ENCODE results near the gene CHTF18.
A peak's percentile ranks its signal among the peaks of the same experiment; 100 is the strongest.

Gene CHTF18

GRCh38 chr16:759110-759910 is 29.1 kb upstream of the CHTF18 start:
- H3K27me3 Mint-ChIP-seq (ENCODE audit: low read depth, poor library complexity), result peaks cover 11% of the 10 kb centered on the region
- H3K4me1 Mint-ChIP-seq, result peaks cover 23% of the 10 kb centered on the region
- DNase-seq, result no peak
- peak overlapping the region; percentile 85 for H3K27ac Mint-ChIP-seq
- no peak for TF ChIP-seq CTCF (IDR thresholded peaks at IDR 0.05)
- H3K36me3 Mint-ChIP-seq (ENCODE audit: low read depth), result no peaks in the 10 kb centered on the region
- H3K9me3 Mint-ChIP-seq, result peaks cover 11% of the 10 kb centered on the region
- H3K4me3 Mint-ChIP-seq, result peak overlapping the region; percentile 55

- DNase-seq, result no peak
- no peak for TF ChIP-seq CTCF (IDR thresholded peaks at IDR 0.05)
- Mint-ChIP-seq H3K27ac (peak overlapping the region; percentile 85), H3K27me3 (ENCODE audit: low read depth, poor library complexity) (peaks cover 6% of the 10 kb centered on the region), H3K4me3 (peak overlapping the region; percentile 55), H3K4me1 (peaks cover 23% of the 10 kb centered on the region), H3K9me3 (peaks cover 11% of the 10 kb centered on the region), H3K36me3 (ENCODE audit: low read depth) (no peaks in the 10 kb centered on the region)
Observed at GRCh38 chr16:760065-760464, 28.4 kb upstream of the CHTF18 start.

GRCh38 chr16:760545-761343 is 27.7 kb upstream of the CHTF18 start, which contains the start of gene MSLN:
Gene MSLN (plus strand): TSS chr16:760734. CDS start chr16:762681, 1,947 bp downstream.
- Mint-ChIP-seq H3K27me3 (ENCODE audit: low read depth, poor library complexity) (peaks cover 6% of the 10 kb centered on the region), H3K4me3 (peak within 1 kb of the TSS; percentile 55), H3K9me3 (peaks cover 11% of the 10 kb centered on the region), H3K27ac (peak within 1 kb of the TSS; percentile 85), H3K36me3 (ENCODE audit: low read depth) (no peaks in the 10 kb centered on the region), H3K4me1 (peaks cover 24% of the 10 kb centered on the region)
- no peak for TF ChIP-seq CTCF (IDR thresholded peaks at IDR 0.05)
- no peak for DNase-seq

GRCh38 chr16:761625-762513 is 26.6 kb upstream of the CHTF18 start:
- H3K9me3 Mint-ChIP-seq, result peaks cover 5% of the 10 kb centered on the region
- no peak for DNase-seq
- H3K36me3 Mint-ChIP-seq (ENCODE audit: low read depth), result no peaks in the 10 kb centered on the region
- H3K4me1 Mint-ChIP-seq, result peaks cover 29% of the 10 kb centered on the region
- H3K27me3 Mint-ChIP-seq (ENCODE audit: low read depth, poor library complexity), result peaks cover 4% of the 10 kb centered on the region
- H3K27ac Mint-ChIP-seq, result no peak overlapping the region
- H3K4me3 Mint-ChIP-seq, result no peak overlapping the region
- TF ChIP-seq CTCF (IDR thresholded peaks at IDR 0.05), result no peak

GRCh38 chr16:762595-763268 is 25.7 kb upstream of the CHTF18 start:
- no peak for TF ChIP-seq CTCF (IDR thresholded peaks at IDR 0.05)
- no peaks in the 10 kb centered on the region for H3K36me3 Mint-ChIP-seq (ENCODE audit: low read depth)
- no peak for DNase-seq
- no peak overlapping the region for H3K4me3 Mint-ChIP-seq
- peaks cover 2% of the 10 kb centered on the region for H3K9me3 Mint-ChIP-seq
- H3K27me3 Mint-ChIP-seq (ENCODE audit: low read depth, poor library complexity), result peaks cover under 1% of the 10 kb centered on the region
- peaks cover 26% of the 10 kb centered on the region for H3K4me1 Mint-ChIP-seq
- H3K27ac Mint-ChIP-seq, result peak overlapping the region; percentile 29

Measured in nephron progenitor cell (in vitro differentiated cells).